Activated naive CD8-positive, alpha-beta T cell (primary cell): ENCODE data around the gene ALG12.

Experiments used
- H3K27ac Mint-ChIP-seq: one replicate; pipeline ENCODE4 v1.8.0; 2021; ENCODE audit warnings: mixed read lengths
- H3K27me3 Mint-ChIP-seq: one replicate; pipeline ENCODE4 v1.8.0; 2021; ENCODE audit warnings: mixed read lengths
- H3K36me3 Mint-ChIP-seq: one replicate; pipeline ENCODE4 v1.8.0; 2021; ENCODE audit warnings: mixed read lengths
- H3K4me1 Mint-ChIP-seq: one replicate; pipeline ENCODE4 v1.8.0; 2021; ENCODE audit warnings: low read depth, mixed read lengths
- H3K4me3 Mint-ChIP-seq: one replicate; pipeline ENCODE4 v1.8.0; 2021; ENCODE audit warnings: mild to moderate bottlenecking, mixed read lengths
- H3K9me3 Mint-ChIP-seq: one replicate; pipeline ENCODE4 v1.8.0; 2021; ENCODE audit warnings: low read depth, mixed read lengths

Gene ALG12

GRCh38 chr22:49942565-49943404 lies 24.5 kb upstream of the ALG12 start:
- Mint-ChIP-seq H3K27me3 (no peaks in the 10 kb centered on the region), H3K9me3 (no peaks in the 10 kb centered on the region), H3K4me3 (no peak overlapping the region), H3K27ac (no peak overlapping the region), H3K4me1 (peaks cover 15% of the 10 kb centered on the region), H3K36me3 (no peaks in the 10 kb centered on the region)

- no peak overlapping the region for H3K4me3 Mint-ChIP-seq
- H3K27me3 Mint-ChIP-seq, result no peaks in the 10 kb centered on the region
- no peak overlapping the region for H3K27ac Mint-ChIP-seq
- no peaks in the 10 kb centered on the region for H3K36me3 Mint-ChIP-seq
- peaks cover 17% of the 10 kb centered on the region for H3K4me1 Mint-ChIP-seq
- H3K9me3 Mint-ChIP-seq, result no peaks in the 10 kb centered on the region
Measured at GRCh38 chr22:49941507-49942316, 23.5 kb upstream of the ALG12 start.

DNA sequence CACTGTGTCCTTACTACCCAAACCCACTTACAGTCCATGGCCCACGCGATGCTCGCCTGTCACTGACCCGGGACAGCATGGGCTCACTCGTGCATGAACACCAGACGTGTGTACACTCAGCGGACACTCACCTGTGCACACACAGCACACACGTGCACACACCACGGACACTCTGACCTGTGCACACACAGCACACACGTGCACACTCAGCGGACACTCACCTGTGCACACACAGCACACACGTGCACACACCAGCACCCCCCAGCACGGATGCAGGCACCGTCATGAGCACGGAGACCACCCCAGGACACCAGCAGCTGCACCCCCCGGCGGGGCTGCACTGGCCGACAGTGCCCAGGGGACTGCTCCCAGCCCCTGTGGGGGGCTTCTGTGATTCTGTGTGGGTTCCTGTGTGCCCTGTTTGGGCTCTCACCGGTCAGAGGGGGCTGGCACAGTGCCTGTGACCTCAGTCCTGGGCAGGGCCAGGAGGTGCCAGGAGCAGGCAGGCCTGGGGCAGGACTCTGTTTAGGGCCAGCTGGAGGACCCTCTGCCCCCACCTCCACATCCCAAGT lies 20.4 kb upstream of the ALG12 start:
- Mint-ChIP-seq H3K9me3 (no peaks in the 10 kb centered on the region), H3K27me3 (no peaks in the 10 kb centered on the region), H3K4me3 (no peak overlapping the region), H3K4me1 (peaks cover 7% of the 10 kb centered on the region), H3K27ac (no peak overlapping the region), H3K36me3 (no peaks in the 10 kb centered on the region)

GRCh38 chr22:49937758-49938564 lies 19.7 kb upstream of the ALG12 start:
- Mint-ChIP-seq H3K36me3 (no peaks in the 10 kb centered on the region), H3K4me1 (peaks cover 11% of the 10 kb centered on the region), H3K9me3 (no peaks in the 10 kb centered on the region), H3K4me3 (no peak overlapping the region), H3K27me3 (no peaks in the 10 kb centered on the region), H3K27ac (no peak overlapping the region)

DNA sequence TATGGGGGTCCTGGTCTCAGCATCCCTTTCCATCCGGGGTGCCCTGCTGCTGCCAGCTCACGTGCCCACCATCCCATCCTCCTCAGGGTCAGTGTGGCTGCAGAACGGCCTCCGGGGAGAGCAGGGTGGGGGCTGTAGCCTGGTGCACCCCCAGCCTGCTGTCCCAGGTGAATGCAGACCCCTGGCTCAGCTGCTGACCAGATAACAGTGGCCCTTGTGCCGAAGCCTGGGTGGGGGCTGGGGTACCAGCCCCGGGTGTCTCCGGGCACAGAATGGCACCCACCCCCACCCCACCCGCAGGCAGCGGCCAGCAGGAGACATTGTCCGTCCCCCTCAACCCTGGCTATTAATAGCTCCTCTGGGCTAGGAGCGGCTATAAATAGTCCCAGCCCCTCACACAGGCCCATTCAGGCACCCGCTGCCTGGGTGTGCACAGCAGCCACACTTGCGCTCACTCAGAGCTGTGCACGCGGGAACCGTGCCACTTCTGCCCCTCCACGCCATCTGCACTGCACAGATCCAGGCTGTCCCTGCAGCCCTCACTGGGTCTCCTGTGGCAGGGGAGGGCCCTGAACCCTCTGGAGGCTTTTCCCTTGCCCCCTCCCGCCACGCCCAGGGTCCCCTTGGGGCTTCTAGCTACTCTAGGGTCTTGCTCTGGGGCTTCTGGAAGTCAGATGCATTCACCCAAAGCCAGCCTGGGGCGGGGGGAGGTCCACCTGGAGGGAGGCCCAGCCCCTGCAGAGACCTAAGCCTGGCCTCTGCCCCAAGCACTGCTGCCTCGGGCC lies 18.9 kb upstream of the ALG12 start:
- Mint-ChIP-seq H3K36me3 (no peaks in the 10 kb centered on the region), H3K27me3 (no peaks in the 10 kb centered on the region), H3K4me1 (peaks cover 14% of the 10 kb centered on the region), H3K9me3 (no peaks in the 10 kb centered on the region), H3K27ac (peak overlapping the region; percentile 77), H3K4me3 (peak overlapping the region; percentile 72)

DNA sequence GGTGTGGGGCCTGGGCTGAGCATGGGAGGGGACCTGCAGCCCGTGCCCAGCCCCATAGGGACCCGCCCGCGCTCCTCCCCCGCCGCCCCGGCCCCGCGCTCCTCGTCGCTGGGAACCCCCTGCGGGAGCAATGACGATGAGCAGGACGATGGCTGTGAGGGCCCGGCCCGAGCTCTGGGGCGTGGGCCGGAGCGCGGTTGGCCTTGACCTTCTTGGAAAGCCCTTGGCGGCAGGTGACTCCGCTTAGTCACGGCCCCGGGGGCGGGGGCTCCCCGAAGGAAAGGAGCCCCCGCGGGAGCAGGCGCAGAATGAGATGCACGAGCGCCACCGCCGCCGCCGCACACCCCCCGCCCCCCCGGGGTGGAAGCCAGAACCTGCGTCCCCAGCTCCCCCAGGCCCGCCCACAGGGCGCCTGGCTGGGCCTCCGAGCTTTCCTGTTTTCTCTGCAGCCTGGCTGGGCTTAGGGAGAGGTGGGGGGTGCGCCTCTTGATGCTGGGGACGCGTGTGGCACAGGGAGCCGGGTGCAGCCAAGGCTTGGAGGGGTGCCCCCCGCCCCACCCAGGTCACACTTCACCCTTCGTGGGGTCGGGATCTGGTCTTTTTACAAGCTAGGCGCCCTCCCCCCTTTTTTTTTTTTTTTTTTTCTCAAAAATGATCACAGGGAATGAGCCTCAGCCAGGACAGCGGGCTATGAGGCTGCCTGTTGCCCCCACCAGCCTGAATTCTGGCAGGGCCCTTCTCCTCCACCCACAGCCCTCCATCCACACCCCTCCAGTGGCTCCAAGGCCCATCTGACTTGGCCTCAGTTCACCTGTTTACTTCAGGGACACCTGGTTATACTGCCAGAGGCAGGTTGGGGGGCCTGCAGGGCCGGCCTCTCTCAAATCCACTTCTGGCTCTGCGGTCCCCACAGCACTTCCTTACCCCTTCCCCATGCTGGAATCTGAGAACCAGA lies 18.1 kb upstream of the ALG12 start:
- Mint-ChIP-seq H3K27me3 (no peaks in the 10 kb centered on the region), H3K27ac (peak overlapping the region; percentile 77), H3K9me3 (no peaks in the 10 kb centered on the region), H3K4me1 (peaks cover 19% of the 10 kb centered on the region), H3K36me3 (no peaks in the 10 kb centered on the region), H3K4me3 (peak overlapping the region; percentile 72)

DNA sequence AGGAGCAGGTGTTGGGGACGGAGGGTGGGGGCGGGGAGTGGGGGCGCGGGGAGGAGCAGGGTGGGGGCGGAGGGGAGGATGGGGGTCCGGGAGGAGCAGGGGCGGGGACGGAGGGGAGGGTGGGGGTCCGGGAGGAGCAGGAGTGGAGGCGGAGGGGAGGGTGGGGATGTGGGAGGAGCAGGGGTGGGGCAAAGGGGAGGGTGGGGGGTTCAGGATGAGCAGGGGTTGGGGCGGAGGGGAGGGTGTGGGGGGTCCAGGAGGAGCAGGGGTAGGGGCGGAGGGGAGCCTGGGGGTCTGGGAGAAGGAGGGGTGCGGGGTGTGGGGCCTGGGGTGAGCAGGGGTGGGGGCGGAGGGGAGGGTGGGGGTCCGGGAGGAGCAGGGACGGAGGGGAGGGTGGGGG lies 17.3 kb upstream of the ALG12 start:
- Mint-ChIP-seq H3K4me3 (peak overlapping the region; percentile 10), H3K27ac (no peak overlapping the region), H3K36me3 (no peaks in the 10 kb centered on the region), H3K27me3 (no peaks in the 10 kb centered on the region), H3K4me1 (peaks cover 24% of the 10 kb centered on the region), H3K9me3 (no peaks in the 10 kb centered on the region)

DNA sequence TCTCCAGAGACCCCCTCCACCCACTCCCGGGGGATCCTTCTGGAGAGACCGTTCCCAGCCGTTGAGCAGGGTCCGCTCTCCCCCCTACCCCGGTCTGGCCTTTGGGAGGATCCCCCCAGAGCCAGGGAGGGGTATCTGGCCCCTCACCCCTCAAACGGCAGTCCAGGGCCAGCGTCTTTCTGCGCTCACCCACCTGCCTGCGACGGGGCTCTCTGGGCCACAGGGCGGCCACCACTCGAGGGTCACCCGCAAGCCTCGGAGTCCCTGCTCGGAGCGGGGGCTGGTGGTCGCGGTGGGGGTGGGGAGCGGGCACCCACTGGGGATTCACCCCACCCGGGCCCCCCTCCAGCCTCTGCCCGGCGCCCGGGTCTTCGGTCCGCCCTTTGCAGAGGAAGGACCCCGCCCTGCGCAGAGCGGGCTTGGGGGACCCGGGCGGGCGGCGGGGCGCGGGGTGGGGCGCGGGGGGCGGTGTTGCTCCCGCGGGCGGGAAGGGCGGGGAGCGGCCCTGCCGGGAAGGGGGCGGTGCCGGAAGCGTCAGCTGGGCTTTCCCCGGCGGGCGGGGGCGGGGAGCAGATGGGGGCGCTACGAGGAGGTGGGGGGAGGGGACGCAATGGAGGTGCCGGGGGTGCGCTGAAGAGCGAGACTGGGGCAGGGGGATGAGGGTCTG lies 16.8 kb upstream of the ALG12 start:
- Mint-ChIP-seq H3K27me3 (no peaks in the 10 kb centered on the region), H3K36me3 (no peaks in the 10 kb centered on the region), H3K4me1 (peaks cover 28% of the 10 kb centered on the region), H3K27ac (no peak overlapping the region), H3K4me3 (no peak overlapping the region), H3K9me3 (no peaks in the 10 kb centered on the region)

- Mint-ChIP-seq H3K27ac (no peak overlapping the region), H3K36me3 (no peaks in the 10 kb centered on the region), H3K9me3 (no peaks in the 10 kb centered on the region), H3K27me3 (no peaks in the 10 kb centered on the region), H3K4me3 (peak overlapping the region; percentile 17), H3K4me1 (peaks cover 30% of the 10 kb centered on the region)
Measured at GRCh38 chr22:49934160-49934890, 16.1 kb upstream of the ALG12 start.

GRCh38 chr22:49933236-49934159 lies 15.3 kb upstream of the ALG12 start:
- Mint-ChIP-seq H3K4me1 (peaks cover 30% of the 10 kb centered on the region), H3K9me3 (no peaks in the 10 kb centered on the region), H3K27ac (peak overlapping the region; percentile 75), H3K27me3 (no peaks in the 10 kb centered on the region), H3K4me3 (peak overlapping the region; percentile 17), H3K36me3 (no peaks in the 10 kb centered on the region)

DNA sequence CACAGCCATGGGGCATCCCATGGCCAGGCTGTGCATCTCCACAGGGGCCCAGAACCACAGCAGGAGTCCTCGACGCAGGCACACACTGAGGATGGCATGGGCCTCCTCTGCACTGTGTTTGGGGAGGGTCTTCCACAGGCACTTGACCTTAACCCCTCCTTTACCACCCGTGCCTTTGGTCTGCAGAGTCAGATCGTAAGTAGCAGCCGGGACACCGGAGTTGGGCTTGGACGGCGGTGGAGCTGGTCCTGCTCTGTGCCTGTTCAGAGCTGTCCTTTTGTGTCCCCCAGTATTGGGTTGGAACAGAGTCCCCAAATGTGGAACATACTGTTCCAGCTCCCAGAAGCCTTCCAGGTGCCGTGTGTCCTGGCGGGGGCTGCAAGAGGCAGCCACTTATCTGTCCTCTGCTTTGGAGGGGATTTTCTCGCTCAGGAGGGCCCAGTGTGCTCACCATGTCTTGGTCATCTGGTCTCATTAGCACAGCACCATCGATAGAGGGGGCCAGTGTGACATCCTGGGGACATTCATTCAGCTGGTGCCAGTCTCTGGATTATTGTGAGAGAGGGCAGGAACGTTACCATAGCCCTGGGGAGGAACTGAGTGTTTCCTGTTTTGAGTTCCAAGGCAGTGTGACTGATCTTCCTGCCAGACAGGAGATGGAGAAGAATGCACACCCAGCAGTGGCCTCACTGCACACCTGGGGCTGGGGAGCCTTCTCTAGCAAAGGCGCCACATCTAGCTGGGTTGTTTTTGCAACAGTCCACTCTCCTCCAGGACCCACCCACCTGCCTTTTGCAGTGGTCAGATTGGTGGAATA lies 12.6 kb upstream of the ALG12 start:
- H3K4me1 Mint-ChIP-seq, result peaks cover 37% of the 10 kb centered on the region
- H3K4me3 Mint-ChIP-seq, result peak overlapping the region; percentile 45
- no peaks in the 10 kb centered on the region for H3K27me3 Mint-ChIP-seq
- peaks cover 2% of the 10 kb centered on the region for H3K36me3 Mint-ChIP-seq
- H3K9me3 Mint-ChIP-seq, result no peaks in the 10 kb centered on the region
- H3K27ac Mint-ChIP-seq, result peak overlapping the region; percentile 64
